Mucosa of gallbladder (tissue), 1 donor: ENCODE results near the gene ACTRT2. TPM values are rescaled to one million over a fixed set of nuclear protein-coding genes. Genes with fewer than 3 reads are reported as not detected.

Experiments
- DNase-seq: peaks from one replicate; pipeline ENCODE4 v3.0.0-alpha.2; 2020; ENCODE audit warnings: low spot score
- total RNA-seq: library from RNA; stranded (reverse); gene quantifications from one replicate; pipeline ENCODE4 v1.2.1, GENCODE V29; 2021
- donor health status: DM: no; HTN: no; CAD: no.

The ACTRT2 gene
- total RNA-seq = not detected

DNA sequence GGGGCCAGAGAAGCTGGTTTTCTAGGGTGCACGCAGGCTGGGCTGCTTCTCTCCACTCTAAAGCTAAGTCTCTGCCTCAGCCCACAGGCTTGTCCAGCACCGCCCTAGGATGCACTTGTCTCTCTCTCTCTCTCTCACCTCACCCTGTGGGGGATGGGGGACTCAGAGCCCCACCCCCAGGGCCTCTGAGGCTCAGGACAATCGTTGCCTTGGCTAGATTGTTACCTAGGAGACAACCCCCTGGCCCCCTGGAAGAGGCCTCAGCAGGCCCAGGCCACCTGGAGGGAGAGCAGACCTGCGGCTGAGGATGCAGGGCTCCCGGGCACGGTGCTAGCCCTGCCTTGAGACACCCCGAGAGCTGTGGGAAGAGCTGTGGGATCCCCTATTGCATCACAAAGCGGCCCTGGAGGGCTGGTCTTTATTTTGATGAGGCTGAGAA is at the start of gene ACTRT2:
Gene ACTRT2, plus strand, starts transcription at position 235 of the 439 bp plus-strand sequence. CDS start 220 bp downstream, outside the sequence.
- no peak for DNase-seq

DNA sequence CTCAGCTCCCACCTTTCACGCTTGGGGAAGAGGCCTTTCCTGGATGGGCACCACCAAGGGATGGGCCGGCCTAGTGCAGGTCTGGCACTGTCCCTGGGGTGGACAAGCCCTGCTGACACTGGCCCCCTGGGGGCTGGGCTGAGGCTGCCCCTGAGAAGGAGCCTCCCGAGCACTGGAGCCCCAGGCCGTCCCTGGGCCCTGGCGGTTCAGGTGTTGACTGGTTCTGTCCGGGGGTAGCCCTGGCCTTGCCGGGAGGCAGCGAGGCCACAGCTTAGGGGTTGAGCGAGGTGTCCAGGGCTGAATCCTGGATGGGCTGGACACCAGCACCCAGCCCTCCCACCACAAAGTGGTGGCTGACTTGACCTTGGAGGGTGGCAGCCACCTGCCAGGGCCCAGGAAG is 49.7 kb upstream of the ACTRT2 start:
- DNase-seq = no peak

DNA sequence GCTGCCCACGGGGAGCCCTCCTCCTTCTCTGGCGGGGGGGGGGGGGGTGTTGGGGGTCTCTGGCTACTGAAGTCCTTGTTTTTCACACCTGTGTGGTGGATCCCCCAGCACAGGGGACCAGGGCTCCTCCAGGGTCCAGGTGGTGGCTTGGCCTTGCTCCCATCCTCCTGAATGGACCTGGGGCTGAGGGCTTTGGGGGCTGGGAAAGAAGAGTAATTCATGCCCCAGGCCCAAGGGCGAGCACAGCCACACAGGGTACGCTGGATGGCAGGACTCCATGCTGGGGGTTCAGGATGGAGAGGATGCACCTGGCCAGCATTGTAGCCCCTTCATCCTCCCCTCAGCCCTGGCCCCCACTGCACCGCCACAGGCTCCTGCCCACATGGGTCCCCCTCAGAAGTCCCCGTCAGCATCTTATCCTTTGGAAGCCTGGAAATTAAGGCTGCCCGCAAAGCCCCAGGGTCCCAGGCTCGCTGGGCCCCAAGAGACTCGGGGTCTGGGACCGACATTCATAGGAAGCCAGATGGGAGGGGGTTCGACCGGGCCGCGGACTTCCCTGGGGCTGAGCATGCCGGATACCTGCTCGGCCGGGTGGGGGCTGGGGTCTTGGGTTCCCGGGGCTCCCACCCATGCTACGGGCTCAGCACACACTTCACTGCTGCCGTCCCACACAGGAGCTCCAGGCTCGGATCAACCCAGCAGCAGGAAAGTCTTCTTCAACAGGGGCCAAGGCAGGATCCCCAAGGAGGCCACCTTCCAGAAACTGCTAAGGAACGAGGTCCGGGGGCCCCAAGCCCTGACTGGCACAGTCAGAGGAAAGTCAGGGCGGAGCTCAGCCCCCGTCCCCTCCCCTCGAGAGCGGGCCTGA is 49.0 kb upstream of the ACTRT2 start:
- DNase-seq = no peak

DNA sequence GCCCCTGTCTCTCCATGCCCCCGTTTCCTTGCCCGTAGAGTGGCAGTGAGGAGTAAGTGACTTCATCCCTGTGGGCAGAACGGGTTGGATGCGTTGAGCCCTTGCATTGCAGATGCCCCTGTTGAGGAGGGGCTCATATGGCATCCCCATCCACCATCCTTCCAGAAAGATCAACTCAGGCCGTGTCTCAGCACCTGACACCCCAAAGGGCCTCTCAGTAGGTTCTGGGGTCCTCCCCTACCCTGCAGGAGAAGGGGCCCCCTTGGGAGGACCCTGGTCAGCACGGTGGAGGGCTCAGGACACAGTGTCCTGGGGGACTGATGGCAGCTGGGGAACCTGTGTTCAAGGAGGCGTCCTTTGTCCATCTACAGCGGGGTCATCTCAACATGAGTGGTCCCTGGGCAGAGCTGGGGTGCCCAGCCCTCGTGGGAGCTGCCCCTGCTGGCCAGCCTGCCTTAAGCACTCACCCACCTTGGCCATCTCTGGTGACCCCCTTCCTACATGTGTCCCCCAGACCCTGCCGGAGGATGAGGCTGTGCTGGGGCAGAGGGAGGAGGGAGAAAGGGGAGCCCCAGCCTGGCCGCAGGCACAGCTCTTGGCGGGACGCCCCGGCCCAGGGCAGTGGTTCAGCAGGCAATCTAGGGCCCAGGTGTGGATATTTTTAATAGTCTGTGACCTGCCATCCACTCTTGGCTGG is 48.2 kb upstream of the ACTRT2 start:
- DNase-seq = no peak

DNA sequence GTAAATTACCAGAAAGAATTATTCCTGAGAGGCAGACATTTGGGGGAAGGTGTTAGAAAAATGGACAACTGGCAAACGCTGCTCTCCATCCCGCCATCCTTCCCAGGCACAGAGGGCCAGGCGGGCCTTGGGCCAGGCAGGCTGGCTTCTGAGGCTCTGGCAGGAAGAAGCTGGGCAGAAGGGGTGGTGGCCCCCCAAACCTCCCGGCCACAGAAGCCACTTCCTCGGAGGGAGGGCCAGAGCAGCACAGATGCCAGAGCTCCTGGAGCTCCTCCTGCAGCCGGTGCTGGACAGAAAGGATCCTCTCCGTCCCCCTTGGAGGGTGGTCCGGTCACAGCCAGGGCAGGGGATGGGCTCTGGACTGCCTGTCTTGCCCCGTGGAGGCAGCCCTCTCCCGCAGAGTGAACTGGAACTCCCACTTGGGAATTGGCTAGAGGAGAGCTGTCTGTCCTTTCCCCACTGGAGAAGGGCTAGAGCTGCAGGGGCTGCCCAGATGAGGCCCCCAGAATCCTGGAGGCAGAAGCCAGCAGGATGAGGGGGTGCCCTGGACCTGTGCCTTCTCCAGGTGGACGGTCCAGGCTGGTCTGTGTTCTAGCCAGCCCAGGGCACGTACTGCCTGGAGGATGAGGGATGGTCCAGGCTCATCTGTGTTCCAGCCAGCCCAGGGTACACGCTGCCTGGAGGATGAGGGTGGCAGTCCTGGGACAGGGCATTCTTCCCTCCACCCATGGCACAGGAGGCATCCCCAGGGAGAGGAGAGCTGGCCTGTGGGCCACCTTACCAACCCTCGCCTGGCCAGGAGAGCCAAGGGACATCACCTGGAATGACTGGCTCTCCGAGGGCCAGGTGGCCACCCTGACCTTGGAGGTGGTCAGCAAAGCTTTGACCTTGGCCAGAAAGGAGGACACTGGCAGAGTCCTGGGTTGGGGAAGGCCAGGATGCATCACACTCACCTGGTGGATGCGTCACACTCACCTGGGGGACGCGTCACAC is 47.4 kb upstream of the ACTRT2 start:
- no peak for DNase-seq

DNA sequence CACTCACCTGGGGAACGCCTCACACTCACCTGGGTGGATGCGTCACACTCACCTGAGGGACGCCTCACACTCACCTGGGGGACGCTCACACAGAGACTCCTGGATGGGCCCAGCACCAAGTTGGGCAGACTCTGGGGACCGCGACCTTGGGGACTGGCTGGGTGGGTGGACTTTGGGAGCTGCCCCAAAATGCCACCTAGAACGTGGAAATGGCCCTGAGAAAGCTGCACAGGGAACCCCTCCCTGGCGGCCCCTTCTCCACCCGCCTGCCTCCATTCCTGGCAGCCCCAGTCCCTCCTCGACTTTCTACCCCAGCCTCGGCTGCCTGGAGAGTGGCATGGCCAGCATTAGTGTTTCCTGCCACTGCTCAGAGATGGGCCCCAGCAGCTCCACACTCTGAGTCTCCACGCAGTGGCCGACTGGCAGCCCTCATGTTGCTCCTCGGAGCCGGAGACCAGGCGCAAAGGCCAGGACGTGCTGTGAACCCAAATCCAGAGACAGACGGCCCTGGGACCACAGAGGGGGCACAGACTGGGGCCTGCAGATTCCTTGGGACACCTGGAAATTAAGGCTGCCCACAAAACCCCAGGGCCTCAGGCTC is 46.5 kb upstream of the ACTRT2 start:
- DNase-seq = no peak

DNA sequence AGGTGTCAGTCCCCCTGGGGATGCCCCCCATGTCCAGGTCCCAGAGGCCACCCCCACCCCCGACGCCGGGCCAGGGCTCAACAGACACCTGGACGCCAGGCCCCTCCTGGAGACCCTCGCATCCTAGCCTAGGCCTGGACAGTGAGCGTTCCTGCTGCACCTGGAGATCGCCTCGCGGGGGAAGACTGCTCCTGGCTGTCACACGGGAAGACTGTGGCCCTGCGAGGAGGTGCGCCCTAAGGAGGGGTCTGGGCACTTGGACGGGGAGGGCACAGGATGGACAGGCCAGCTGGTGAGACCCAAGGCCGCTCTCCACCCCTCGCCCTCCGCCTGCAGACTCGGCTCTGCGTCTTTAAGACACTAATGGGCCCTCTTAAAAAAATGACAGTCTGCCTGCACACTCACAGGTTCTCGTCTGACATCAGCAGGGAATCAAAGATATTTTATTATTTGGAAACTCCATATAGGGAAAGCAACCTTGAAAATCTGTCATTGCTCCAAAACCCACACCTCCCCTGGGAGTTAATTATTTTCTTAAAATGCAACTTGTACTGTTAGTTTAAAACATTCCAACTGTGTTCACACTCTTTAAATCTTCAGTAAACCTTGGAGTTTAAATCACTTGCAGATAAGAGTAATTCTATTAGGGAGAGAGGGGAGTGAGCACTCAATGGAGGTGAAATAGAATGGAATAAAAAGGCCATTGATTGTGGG is 45.6 kb upstream of the ACTRT2 start:
- no peak for DNase-seq

DNA sequence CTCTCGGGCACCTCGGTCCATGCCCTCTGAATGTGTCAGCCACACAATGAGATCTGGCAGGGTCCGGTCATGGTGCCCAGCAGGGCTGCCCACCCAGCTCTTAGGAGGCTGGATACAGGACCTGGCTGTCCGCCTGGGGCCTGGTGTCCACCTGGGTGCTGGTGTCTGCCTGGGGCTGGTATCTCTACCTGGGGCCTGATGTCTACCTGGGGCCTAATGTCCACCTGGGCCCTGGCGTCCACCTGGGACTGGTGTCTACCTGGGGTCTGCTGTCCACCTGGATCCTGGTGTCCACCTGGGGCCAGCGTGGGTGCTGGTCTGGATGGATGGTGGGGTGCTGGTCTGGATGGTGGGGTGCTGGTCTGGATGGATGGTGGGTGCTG is 45.1 kb upstream of the ACTRT2 start:
- no peak for DNase-seq

DNA sequence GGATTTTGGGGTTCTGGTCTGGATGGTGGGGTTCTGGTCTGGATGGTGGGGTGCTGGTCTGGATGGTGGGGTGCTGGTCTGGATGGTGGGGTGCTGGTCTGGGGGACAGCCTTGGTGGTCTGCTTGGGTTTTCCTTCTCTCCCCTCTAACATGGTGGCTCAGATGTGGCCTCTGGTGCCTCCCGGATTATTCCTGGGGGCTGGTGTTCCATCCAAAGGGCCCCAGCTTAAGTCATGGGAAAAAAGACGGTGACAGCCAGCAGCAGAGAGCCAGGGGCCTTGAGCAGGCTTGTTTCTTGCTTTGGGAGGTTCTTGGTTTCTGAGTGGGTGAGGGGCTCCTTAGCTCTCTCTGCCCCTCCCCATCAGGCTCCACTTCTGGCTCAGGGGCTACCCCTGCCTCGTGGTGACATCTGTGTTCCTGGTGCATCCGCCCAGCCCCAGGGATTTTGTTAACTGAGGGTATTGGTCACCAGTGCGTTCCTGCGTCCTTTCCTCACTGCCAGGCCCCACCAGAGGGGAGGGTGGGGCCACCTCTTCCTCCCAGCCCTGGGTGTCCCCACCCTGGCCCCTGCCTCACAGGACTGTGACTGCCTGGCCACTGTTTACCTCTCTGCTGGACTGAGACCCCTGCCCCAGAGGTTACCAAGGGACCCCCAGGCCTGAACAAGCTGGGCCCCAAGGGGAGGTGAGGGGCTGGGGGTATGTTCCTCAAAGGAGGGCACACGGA is 43.2 kb upstream of the ACTRT2 start:
- DNase-seq = no peak

DNA sequence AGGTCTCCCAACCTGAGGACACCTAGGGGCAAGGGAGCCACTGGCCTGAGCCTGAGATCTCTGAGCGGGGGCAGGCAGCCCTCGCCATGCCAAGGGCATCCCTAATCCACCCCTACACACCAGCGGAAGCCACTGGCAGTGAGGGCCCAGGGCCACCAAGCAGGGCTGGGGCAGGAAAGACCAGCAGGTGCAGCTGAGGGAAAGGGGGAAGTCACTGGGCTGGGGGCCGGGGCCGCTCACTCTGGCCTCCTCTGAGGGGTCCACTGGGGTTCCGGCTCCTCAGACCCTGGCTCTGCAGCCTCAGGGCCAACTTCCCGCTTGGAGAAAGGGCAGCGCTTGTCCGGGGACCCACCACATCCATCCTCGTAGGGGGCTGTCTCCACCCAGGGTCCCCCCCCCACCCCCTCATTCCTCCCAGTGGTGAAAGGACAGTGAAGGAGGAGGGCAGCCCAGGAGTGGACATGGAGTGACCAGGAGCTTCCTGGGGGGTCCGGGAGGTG is 42.5 kb upstream of the ACTRT2 start:
- no peak for DNase-seq

DNA sequence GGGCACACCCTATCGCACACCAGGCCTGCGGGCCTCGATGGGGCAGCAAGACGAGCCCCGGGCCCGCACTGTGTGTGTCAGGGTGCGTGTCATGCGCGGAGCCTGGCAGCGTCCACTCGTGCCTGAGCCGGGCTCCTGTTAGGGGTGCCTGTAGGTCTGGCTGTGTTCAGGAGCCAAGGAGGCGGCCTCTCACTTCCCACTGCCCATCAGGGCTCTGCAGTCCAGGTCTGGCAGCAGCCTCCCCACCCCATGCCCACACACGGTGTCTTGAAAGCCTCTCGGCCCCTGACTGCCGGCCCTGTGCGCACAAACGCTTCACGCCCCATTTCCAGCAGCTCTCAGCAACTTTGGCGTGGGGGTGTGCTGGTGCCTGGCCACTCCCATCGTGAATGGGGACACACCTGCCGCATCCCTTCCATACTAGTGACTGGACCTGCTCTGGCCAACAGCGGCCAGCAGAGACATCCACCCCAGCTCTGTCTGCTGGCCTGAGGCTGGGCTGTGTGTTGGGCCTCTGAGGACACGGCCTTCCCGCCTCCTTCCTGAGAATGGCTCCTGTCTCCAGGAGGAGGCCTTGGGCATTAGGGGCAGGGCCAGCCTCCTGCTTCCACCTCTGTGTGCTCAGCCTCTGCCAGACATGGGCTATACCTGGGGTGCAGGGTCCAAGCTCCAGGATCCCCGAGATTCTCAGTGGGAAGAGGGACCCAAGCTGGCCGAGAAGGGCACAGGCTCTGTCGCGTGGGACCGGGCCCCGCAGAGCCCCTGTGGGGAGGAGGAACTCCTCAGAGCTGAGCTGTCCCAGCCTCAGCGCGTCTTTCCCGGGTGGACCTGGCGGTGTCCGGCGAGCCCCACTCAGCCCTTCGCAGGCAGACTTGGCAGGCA is 41.8 kb upstream of the ACTRT2 start:
- DNase-seq = no peak

DNA sequence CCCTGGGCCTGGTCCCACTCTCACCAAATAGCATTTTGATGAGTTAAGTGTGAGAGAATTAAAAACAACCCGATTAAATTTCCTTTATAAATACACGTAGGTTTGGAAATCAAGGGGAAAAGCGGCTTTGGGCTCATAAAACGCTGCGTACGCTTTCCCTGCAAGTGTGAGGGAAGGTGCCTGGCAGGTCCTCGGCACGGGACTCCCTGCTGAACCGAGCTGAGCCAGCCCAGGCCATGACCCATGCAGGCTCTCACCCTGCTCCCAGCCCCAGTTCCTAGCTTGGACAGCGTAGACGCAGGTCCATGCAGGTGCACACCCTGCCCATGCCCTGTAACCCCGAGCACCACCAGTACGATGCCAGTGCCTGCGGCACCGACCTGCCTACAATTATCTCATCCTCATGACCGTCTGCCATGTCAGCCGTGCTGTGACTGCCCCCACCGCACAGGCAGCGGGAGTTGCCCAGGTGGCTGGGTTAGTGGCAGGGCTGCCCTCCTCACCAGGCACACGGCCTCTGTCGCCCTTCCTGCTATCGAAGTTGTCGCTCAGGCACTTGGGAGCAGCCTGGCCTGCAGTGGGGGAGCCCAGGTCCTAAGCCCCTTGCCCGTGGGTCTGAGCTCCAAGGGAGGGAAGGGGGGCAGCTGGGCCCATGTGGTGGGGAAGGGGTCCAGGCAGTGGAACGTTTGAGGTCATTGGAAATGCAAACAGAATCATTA is 41.0 kb upstream of the ACTRT2 start:
- DNase-seq = no peak

DNA sequence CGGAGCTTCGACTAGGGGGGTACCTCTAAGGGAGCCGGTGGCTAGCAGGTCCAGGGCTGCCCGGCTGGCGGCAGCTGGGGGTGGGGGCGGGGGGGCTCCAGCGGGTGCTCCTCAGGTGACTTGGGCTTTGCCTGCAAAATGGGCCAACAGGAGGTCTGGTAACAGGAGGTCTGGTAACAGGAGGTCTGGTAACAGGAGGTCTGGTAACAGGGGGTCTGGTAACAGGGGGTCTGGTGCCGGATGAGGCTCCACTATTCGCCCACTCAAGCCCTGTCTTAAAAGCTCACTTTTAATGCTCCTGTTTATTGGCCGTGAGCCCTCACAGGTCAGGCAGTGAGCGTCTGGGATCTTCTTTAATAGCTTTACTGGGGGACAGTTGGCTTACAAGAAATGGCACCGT is 40.4 kb upstream of the ACTRT2 start:
- no peak for DNase-seq

DNA sequence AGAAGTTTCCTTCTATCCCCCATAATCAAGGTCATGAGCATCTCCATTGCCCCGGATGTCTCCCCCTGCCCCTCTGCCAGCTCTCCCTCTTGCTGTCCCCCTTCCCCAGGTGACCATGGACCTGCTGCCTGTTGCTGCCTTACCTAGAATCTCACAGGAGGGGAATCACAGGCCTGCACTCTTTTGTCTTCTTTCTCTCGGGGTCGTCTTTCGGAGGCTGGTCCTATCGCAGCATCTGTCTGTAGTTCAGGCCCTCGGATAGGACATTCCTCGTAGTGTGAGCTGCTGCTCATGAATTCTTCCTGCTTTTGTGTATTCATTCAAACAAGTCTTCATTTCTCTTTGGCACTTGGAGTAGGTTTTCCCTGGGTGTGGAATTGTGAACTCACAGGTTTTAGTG is 39.9 kb upstream of the ACTRT2 start:
- DNase-seq = no peak

DNA sequence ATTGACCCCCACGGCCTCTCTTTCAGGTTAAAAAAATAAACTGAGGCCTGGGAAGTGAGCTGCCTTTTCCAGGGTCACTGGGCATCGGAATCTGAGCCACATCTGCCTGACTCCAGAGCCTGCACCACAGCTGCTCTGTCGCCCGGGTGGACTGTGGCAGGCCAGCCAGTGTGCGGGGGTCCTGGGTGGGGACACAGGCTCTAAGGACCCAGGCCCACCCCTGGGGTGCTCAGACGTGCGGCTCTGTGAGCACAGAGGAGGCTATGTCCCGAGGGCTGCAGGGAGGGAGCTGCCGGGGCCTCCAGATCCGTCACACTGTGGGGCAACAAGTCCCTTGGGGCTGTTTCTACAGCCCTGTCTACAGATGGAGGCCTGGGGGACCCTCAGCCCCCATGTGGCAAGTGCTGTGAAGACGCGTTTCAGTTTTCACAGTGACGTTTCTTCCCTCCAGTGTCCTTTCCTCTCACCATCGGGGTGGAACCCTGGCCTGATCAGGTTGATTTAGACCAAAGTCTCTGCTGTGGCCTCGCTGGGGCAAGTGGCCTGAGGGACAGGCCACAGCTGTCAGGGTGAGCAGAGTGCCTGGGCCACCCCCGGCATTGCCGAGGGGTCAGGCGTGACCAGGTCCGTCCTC is 39.2 kb upstream of the ACTRT2 start:
- no peak for DNase-seq

DNA sequence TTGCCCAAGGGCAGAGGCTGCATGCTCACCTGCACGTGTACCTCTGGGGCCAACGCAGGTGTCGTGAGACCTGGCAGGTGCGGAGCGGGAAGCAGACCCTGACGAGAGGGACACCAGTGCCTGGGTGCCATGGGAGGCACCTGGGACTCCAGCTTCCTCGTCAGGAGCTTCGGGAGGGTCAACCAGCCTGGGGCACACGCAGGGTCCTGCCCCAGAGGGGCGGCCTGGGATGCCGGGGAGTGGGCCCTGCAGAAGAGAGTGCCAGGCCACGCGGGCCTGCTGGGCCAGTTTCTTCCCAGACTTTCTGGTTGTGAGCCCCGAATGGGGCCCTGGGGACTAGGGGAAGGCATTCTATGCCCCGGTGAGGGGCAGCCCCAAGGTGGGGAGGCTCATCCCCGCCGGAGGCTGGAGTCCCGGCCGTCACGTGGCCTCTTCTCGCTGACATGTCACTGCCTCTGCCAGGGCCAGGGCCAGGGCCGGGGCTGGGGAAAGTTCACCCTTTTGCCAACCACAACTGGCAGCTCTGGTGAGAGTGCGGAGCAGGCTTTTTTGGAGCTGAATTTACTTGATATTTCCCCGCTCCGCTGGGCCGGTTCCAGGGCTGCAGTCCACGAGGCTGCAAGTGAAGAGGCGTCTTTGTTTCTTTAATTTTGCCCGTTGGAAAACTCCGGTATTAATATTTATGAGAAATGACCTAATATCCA is 38.5 kb upstream of the ACTRT2 start:
- no peak for DNase-seq

DNA sequence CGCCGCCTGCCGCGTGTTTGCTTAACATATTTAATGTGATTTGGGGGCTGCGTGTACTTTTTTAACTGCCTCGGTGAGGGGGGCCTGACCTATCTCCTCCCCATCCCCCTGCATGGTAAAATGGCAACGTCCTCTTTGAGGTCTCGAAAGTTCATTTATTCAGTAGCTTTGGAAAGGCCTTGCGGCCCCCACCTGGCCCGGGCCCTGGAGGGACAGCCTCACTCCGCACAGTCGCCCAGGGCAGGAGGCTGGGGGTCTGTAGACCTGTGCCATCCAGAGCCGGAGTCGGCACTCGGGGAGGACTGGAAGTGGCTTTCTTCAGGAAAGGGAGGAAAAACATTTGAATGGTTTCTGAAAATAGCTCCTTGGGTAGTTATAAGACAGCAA is 38.0 kb upstream of the ACTRT2 start:
- DNase-seq = no peak
